HG02798 (cell line): ENCODE measurements around the gene CPNE6.

Experiments used
- ATAC-seq: cut with Tn5 transposase; IDR thresholded peaks from one replicate; pipeline ENCODE4 v1.9.1; 2021; ENCODE audit warnings: mild to moderate bottlenecking; ENCODE audit not compliant: unreplicated experiment, poor library complexity

Gene CPNE6

GRCh38 chr14:24122416-24122815 lies 51.1 kb downstream of the CPNE6 start:
- ATAC-seq: no peak

DNA sequence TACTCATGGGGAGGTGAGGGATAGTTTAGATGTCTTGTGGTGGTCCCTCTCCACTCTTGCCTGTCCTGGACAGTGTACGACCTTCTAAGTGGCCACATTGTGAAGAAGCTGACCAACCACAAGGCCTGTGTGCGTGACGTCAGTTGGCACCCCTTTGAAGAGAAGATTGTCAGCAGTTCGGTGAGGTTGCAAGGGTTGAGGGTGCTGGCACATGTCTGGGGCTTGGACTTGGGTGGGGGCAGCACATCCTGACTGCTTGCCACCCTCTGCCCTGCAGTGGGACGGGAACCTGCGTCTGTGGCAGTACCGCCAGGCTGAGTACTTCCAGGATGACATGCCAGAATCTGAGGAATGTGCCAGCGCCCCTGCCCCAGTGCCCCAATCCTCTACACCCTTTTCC lies 51.5 kb downstream of the CPNE6 start:
- no peak for ATAC-seq

DNA sequence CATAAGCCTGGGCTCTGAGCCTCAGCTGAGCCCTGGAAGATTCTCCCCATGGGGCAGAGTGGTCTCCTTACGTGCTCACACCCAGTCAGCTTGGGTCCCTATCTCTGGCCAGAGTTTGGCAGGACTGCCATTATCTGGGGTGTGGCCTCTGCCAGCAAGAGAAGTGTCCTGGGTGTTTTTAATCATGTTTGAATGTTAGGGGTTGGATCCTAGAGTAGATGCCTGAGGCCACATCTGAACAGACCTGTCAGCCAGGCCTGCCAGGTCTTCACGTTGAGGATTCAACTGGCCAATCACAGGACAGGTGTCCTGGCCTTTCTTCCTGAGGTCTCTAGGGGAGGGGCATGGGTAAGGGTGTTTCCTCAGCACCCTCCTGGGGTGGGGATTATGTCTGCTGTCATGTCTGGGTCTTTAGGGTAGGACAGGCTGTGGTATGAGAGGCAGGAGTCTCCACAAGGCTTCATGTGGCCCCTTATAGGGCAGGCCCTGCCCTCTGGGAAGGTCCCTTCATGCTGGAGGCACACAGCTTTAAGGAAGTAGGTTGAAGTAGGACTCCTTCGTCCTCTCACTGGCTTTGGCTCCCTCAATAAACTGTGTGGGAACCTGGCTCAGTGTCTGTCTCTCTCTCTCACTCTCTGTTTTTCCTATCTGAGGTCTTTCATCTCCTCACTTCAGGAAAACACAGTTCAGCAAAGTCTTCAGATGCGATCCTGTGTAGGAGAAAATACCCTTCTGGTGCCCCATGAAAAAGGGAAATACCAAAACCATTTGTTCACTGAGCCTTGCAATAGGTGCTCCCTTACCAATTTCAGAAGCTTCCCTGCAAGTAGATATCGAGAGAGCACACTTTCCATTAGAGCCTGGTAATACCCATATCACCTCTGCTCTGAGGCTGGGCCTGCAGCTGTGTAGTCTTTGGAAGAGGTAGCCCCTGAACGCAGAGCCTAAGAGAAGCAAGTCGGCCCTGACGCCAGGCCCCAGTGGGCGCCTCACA lies 52.4 kb downstream of the CPNE6 start:
- peak; percentile 52 for ATAC-seq

- ATAC-seq: no peak
These were observed 55.6 kb downstream of the CPNE6 start for GRCh38 chr14:24126939-24127338.

DNA sequence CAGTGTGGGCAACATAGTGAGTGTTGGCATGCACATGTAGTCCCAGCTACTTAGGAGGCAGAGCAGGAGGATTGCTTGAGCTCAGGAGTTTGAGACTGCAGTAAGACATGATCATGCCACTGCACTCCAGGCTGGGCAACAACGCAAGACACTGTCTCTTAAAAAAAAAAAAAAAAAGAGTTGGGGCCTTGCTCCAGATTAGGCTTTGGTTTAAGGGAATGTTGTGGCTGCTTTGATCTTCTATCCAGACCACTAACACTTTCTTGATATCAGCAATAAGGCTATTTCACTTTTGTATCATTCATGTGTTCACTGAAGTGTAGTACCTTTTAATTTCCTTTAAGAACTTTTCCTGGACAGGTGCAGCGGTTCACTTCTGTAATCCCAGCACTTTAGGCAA lies 56.3 kb downstream of the CPNE6 start:
- no peak for ATAC-seq
